SJSA1 (cell line): ENCODE results near the gene LSMEM2. TPM values are rescaled to one million over a fixed set of nuclear protein-coding genes. Genes with fewer than 3 reads are reported as not detected.

Experiments used
- DNase-seq, 2 experiments: peaks; one replicate each; pipeline ENCODE4 v3.0.0-alpha.2; 2015 to 2020; ENCODE audit warnings: low spot score in 2 of 2, low read depth in 1 of 2
- H3K27ac ChIP-seq: fragments of 250-450 bp; sonication (Bioruptor Pico); 2 replicates; pipeline ENCODE4 v1.5.1; 2020; ENCODE audit warnings: mild to moderate bottlenecking, moderate library complexity
- H3K27me3 ChIP-seq: fragments of 250-450 bp; sonication (Bioruptor Pico); replicated peaks from 2 replicates; pipeline ENCODE4 v1.5.1; 2020; ENCODE audit warnings: mild to moderate bottlenecking, moderate library complexity
- H3K36me3 ChIP-seq: fragments of 250-450 bp; sonication (Bioruptor Pico); 2 replicates; pipeline ENCODE4 v1.5.1; 2020; ENCODE audit warnings: mild to moderate bottlenecking
- H3K4me1 ChIP-seq: fragments of 250-450 bp; sonication (Bioruptor Pico); replicated peaks from 2 replicates; pipeline ENCODE4 v1.6.1; 2021; ENCODE audit warnings: mild to moderate bottlenecking
- H3K4me3 ChIP-seq: fragments of 250-450 bp; sonication (Bioruptor Pico); 2 replicates; pipeline ENCODE4 v1.5.1; 2020; ENCODE audit warnings: mild to moderate bottlenecking
- H3K9me3 ChIP-seq: fragments of 250-450 bp; sonication (Bioruptor Pico); replicated peaks from 2 replicates; pipeline ENCODE4 v1.5.1; 2020; ENCODE audit warnings: mild to moderate bottlenecking
- total RNA-seq: library from RNA; depleted of rRNA; stranded (reverse); fragments of >200 nt; shearing (Covaris generic); gene quantifications from 2 replicates; pipeline ENCODE4 v1.2.3, GENCODE V29; 2014; rRNA removed

Gene LSMEM2
- not detected in 2 replicates for total RNA-seq

- Histone ChIP-seq H3K4me1 (no peaks in the 10 kb centered on the region), H3K36me3 (no peaks in the 10 kb centered on the region), H3K9me3 (no peaks in the 10 kb centered on the region), H3K27me3 (no peaks in the 10 kb centered on the region), H3K27ac (no peak within 1 kb of the TSS), H3K4me3 (no peak within 1 kb of the TSS)
- no peak for DNase-seq
Observed at GRCh38 chr3:50278880-50279224, at the start of gene LSMEM2. LSMEM2 (plus strand) TSS chr3:50279087; CDS start chr3:50279114, 27 bp downstream.

GRCh38 chr3:50229490-50229889 is 49.4 kb upstream of the LSMEM2 start:
- H3K4me1 ChIP-seq = peaks cover 17% of the 10 kb centered on the region
- H3K27me3 ChIP-seq = no peaks in the 10 kb centered on the region
- H3K9me3 ChIP-seq = no peaks in the 10 kb centered on the region
- H3K4me3 ChIP-seq = no peak overlapping the region
- no peaks in the 10 kb centered on the region for H3K36me3 ChIP-seq
- H3K27ac ChIP-seq = no peak overlapping the region
- no peak for DNase-seq

- Histone ChIP-seq H3K36me3 (no peaks in the 10 kb centered on the region), H3K9me3 (no peaks in the 10 kb centered on the region), H3K27ac (no peak overlapping the region), H3K4me1 (peaks cover 19% of the 10 kb centered on the region), H3K4me3 (no peak overlapping the region), H3K27me3 (no peaks in the 10 kb centered on the region)
- DNase-seq = no peak
Observed at GRCh38 chr3:50230104-50230793, 48.6 kb upstream of the LSMEM2 start.

- Histone ChIP-seq H3K36me3 (no peaks in the 10 kb centered on the region), H3K4me3 (no peak overlapping the region), H3K9me3 (no peaks in the 10 kb centered on the region), H3K4me1 (peaks cover 22% of the 10 kb centered on the region), H3K27ac (no peak overlapping the region), H3K27me3 (no peaks in the 10 kb centered on the region)
- DNase-seq = no peak
Observed at GRCh38 chr3:50230794-50231125, 48.1 kb upstream of the LSMEM2 start.

- 0 out of 2 replicates have a peak, but pooled peaks cover 3% of the 10 kb centered on the region for H3K36me3 ChIP-seq
- no peak for DNase-seq
- no peak overlapping the region for H3K27ac ChIP-seq
- H3K4me1 ChIP-seq = peaks cover 18% of the 10 kb centered on the region
- H3K27me3 ChIP-seq = no peaks in the 10 kb centered on the region
- no peaks in the 10 kb centered on the region for H3K9me3 ChIP-seq
- no peak overlapping the region for H3K4me3 ChIP-seq
Observed at GRCh38 chr3:50231581-50231980, 47.3 kb upstream of the LSMEM2 start.

GRCh38 chr3:50232303-50232702 is 46.6 kb upstream of the LSMEM2 start:
- Histone ChIP-seq H3K27me3 (no peaks in the 10 kb centered on the region), H3K36me3 (peaks cover 10% of the 10 kb centered on the region; the same call in 1 of the 2 replicates), H3K9me3 (no peaks in the 10 kb centered on the region), H3K4me3 (no peak overlapping the region), H3K4me1 (peaks cover 14% of the 10 kb centered on the region), H3K27ac (no peak overlapping the region)
- DNase-seq = no peak

GRCh38 chr3:50233176-50233575 is 45.7 kb upstream of the LSMEM2 start:
- Histone ChIP-seq H3K27me3 (no peaks in the 10 kb centered on the region), H3K4me1 (peaks cover 15% of the 10 kb centered on the region), H3K36me3 (peaks cover 16% of the 10 kb centered on the region), H3K4me3 (no peak overlapping the region), H3K9me3 (no peaks in the 10 kb centered on the region), H3K27ac (no peak overlapping the region)
- DNase-seq = no peak

GRCh38 chr3:50235716-50236483 is 43.0 kb upstream of the LSMEM2 start, which contains the start of gene GNAI2:
GNAI2 (plus strand) TSS chr3:50236204; CDS start chr3:50236336, 132 bp downstream.
- peak; percentile 93 to 98 for DNase-seq
- Histone ChIP-seq H3K4me3 (peak within 1 kb of the TSS; percentile 77), H3K36me3 (peaks cover 40% of the 10 kb centered on the region), H3K27me3 (no peaks in the 10 kb centered on the region), H3K27ac (peak within 1 kb of the TSS; percentile 18; the same call in 1 of the 2 replicates), H3K4me1 (peaks cover 23% of the 10 kb centered on the region), H3K9me3 (no peaks in the 10 kb centered on the region)

- Histone ChIP-seq H3K36me3 (peaks cover 44% of the 10 kb centered on the region), H3K27me3 (no peaks in the 10 kb centered on the region), H3K27ac (peak overlapping the region; percentile 18; the same call in 1 of the 2 replicates), H3K4me3 (peak overlapping the region; percentile 77), H3K9me3 (no peaks in the 10 kb centered on the region), H3K4me1 (peaks cover 23% of the 10 kb centered on the region)
- peak in 1 of 2 experiments; percentile 6 for DNase-seq
Observed at GRCh38 chr3:50236484-50237132, 42.3 kb upstream of the LSMEM2 start.

GRCh38 chr3:50237133-50237651 is 41.7 kb upstream of the LSMEM2 start:
- peak; percentile 34 to 54 for DNase-seq
- no peaks in the 10 kb centered on the region for H3K27me3 ChIP-seq
- peaks cover 48% of the 10 kb centered on the region for H3K36me3 ChIP-seq

GRCh38 chr3:50237754-50238548 is 40.9 kb upstream of the LSMEM2 start:
- DNase-seq = peak; percentile 80 to 86
- Histone ChIP-seq H3K4me1 (peaks cover 36% of the 10 kb centered on the region), H3K9me3 (no peaks in the 10 kb centered on the region), H3K36me3 (peaks cover 52% of the 10 kb centered on the region), H3K27ac (peak overlapping the region; percentile 27), H3K4me3 (peak overlapping the region; percentile 77), H3K27me3 (no peaks in the 10 kb centered on the region)

More at GRCh38 chr3:50237133-50237651, 41.7 kb upstream of the LSMEM2 start:
- peak overlapping the region; percentile 77 for H3K4me3 ChIP-seq
- H3K27ac ChIP-seq = no peak overlapping the region
- H3K4me1 ChIP-seq = peaks cover 29% of the 10 kb centered on the region
- H3K9me3 ChIP-seq = no peaks in the 10 kb centered on the region

GRCh38 chr3:50238549-50239026 is 40.3 kb upstream of the LSMEM2 start:
- Histone ChIP-seq H3K4me1 (peaks cover 43% of the 10 kb centered on the region), H3K27me3 (no peaks in the 10 kb centered on the region), H3K4me3 (peak overlapping the region; percentile 77), H3K9me3 (no peaks in the 10 kb centered on the region), H3K27ac (peak overlapping the region; percentile 27), H3K36me3 (peaks cover 56% of the 10 kb centered on the region)
- DNase-seq = no peak

GRCh38 chr3:50239649-50240048 is 39.2 kb upstream of the LSMEM2 start:
- Histone ChIP-seq H3K9me3 (no peaks in the 10 kb centered on the region), H3K4me3 (no peak overlapping the region), H3K27ac (no peak overlapping the region), H3K27me3 (no peaks in the 10 kb centered on the region), H3K4me1 (peaks cover 45% of the 10 kb centered on the region), H3K36me3 (peaks cover 65% of the 10 kb centered on the region)
- no peak for DNase-seq
